IPS-11a (cell line): ENCODE results near the gene APOB.
"Not testable (repeated sequence)": the region's sequence is repeated elsewhere in the genome, so short reads cannot be mapped to it uniquely, and the experiment has no call there.

ENCODE experiments used
- H3K4me3 ChIP-seq: one replicate; pipeline ENCODE4 v1.5.1; 2013; ENCODE audit warnings: low read depth, low read length, control low read depth

APOB gene

GRCh38 chr2:21034156-21034971 is 9.5 kb downstream of the APOB start:
- no peak overlapping the region for H3K4me3 ChIP-seq

- H3K4me3 ChIP-seq, result no peak overlapping the region
These were observed 10.4 kb downstream of the APOB start for GRCh38 chr2:21033237-21034155.

- no peak overlapping the region for H3K4me3 ChIP-seq
These were observed 11.3 kb downstream of the APOB start for GRCh38 chr2:21032338-21033236.

- no peak overlapping the region for H3K4me3 ChIP-seq
These were observed 12.6 kb downstream of the APOB start for GRCh38 chr2:21030983-21031968.

GRCh38 chr2:21029519-21029918 is 14.4 kb downstream of the APOB start:
- H3K4me3 ChIP-seq, result no peak overlapping the region

- not testable (repeated sequence) for H3K4me3 ChIP-seq
These were observed 14.9 kb downstream of the APOB start for GRCh38 chr2:21028951-21029350.

GRCh38 chr2:21028021-21028947 is 15.6 kb downstream of the APOB start:
- H3K4me3 ChIP-seq, result no peak overlapping the region

GRCh38 chr2:21026479-21027282 is 17.2 kb downstream of the APOB start:
- H3K4me3 ChIP-seq, result no peak overlapping the region

GRCh38 chr2:21025690-21026478 is 18.0 kb downstream of the APOB start:
- H3K4me3 ChIP-seq, result no peak overlapping the region

- H3K4me3 ChIP-seq, result no peak overlapping the region
These were observed 19.0 kb downstream of the APOB start for GRCh38 chr2:21024722-21025389.

- no peak overlapping the region for H3K4me3 ChIP-seq
These were observed 19.7 kb downstream of the APOB start for GRCh38 chr2:21024198-21024597.

- H3K4me3 ChIP-seq, result no peak overlapping the region
These were observed 20.3 kb downstream of the APOB start for GRCh38 chr2:21023419-21024181.

- no peak overlapping the region for H3K4me3 ChIP-seq
These were observed 21.0 kb downstream of the APOB start for GRCh38 chr2:21022792-21023367.

- H3K4me3 ChIP-seq, result no peak overlapping the region
These were observed 22.4 kb downstream of the APOB start for GRCh38 chr2:21021430-21021829.

- H3K4me3 ChIP-seq, result no peak overlapping the region
These were observed 23.1 kb downstream of the APOB start for GRCh38 chr2:21020668-21021288.
